HepG2 (cell line): ENCODE results near the gene PCDHB2. TPM values are rescaled to one million over a fixed set of nuclear protein-coding genes. Genes with fewer than 3 reads are reported as not detected.

Experiments
- BRCA1 ChIP-seq: sonication (generic); formaldehyde crosslinking; IDR thresholded peaks from 2 replicates; pipeline ENCODE4 v1.4.0; 2020; ENCODE audit warnings: missing genetic modification reagents
- DDIT3 ChIP-seq: sonication (generic); formaldehyde crosslinking; IDR thresholded peaks from 2 replicates; pipeline ENCODE4 v1.4.0; 2020; ENCODE audit warnings: mild to moderate bottlenecking, missing genetic modification reagents
- ELF3 ChIP-seq: IDR thresholded peaks from 2 replicates; pipeline ENCODE4 v1.6.1; 2016; ENCODE audit warnings: missing genetic modification reagents, missing compliant biosample characterization
- FLYWCH1 ChIP-seq: sonication (generic); formaldehyde crosslinking; IDR thresholded peaks from 2 replicates; pipeline ENCODE4 v1.8.1; 2023; ENCODE audit warnings: mild to moderate bottlenecking, missing genetic modification reagents
- GRHL1 ChIP-seq: sonication (generic); formaldehyde crosslinking; conservative IDR thresholded peaks from 2 replicates; pipeline ENCODE4 v1.8.0; 2022; ENCODE audit warnings: missing genetic modification reagents
- HNF4G ChIP-seq, 2 experiments: sonication (generic) in 1 of 2; formaldehyde crosslinking in 1 of 2; IDR thresholded peaks; 2 replicates each; pipeline versions ENCODE4 v1.4.0 to v1.6.1; 2011 to 2020; ENCODE audit warnings: borderline replicate concordance in 2 of 2, low read depth in 2 of 2, mild to moderate bottlenecking in 2 of 2, low read length in 1 of 2, missing genetic modification reagents in 1 of 2, moderate library complexity in 1 of 2
- JARID2 ChIP-seq: sonication (generic); formaldehyde crosslinking; IDR thresholded peaks from 2 replicates; pipeline ENCODE4 v1.8.1; 2023; ENCODE audit warnings: missing genetic modification reagents, inconsistent platforms; ENCODE audit not compliant: insufficient replicate concordance
- MEF2D ChIP-seq: sonication (generic); formaldehyde crosslinking; IDR thresholded peaks from 2 replicates; pipeline ENCODE4 v1.5.1; 2020; ENCODE audit warnings: mild to moderate bottlenecking, missing genetic modification reagents
- PHF20 ChIP-seq: sonication (generic); formaldehyde crosslinking; IDR thresholded peaks from 2 replicates; pipeline ENCODE4 v1.5.0; 2020; ENCODE audit warnings: mild to moderate bottlenecking, missing genetic modification reagents
- RARA ChIP-seq: IDR thresholded peaks from 2 replicates; pipeline ENCODE4 v1.6.1; 2016; ENCODE audit warnings: missing genetic modification reagents, missing compliant biosample characterization
- RORA ChIP-seq: sonication (generic); formaldehyde crosslinking; IDR thresholded peaks from 2 replicates; pipeline ENCODE4 v1.5.0; 2020; ENCODE audit warnings: mild to moderate bottlenecking, missing genetic modification reagents, moderate library complexity
- THRA ChIP-seq: sonication (generic); formaldehyde crosslinking; IDR thresholded peaks from 2 replicates; pipeline ENCODE4 v1.4.0; 2020; ENCODE audit warnings: missing genetic modification reagents, borderline replicate concordance
- ZBTB1 ChIP-seq: sonication (generic); formaldehyde crosslinking; IDR thresholded peaks from 2 replicates; pipeline ENCODE4 v1.4.0; 2020; ENCODE audit warnings: missing genetic modification reagents, borderline replicate concordance
- ZFP91 ChIP-seq: sonication (generic); formaldehyde crosslinking; IDR thresholded peaks from 2 replicates; pipeline ENCODE4 v1.9.0; 2022; ENCODE audit warnings: missing genetic modification reagents, mild to moderate bottlenecking, borderline replicate concordance
- ZNF225 ChIP-seq: sonication (generic); formaldehyde crosslinking; IDR thresholded peaks from 2 replicates; pipeline ENCODE4 v1.4.0; 2020; ENCODE audit warnings: mild to moderate bottlenecking, missing genetic modification reagents
- ZNF317 ChIP-seq: sonication (generic); formaldehyde crosslinking; IDR thresholded peaks from 2 replicates; pipeline ENCODE4 v1.5.0; 2020; ENCODE audit warnings: mild to moderate bottlenecking, missing genetic modification reagents
- ZNF530 ChIP-seq: sonication (generic); formaldehyde crosslinking; IDR thresholded peaks from 2 replicates; pipeline ENCODE4 v1.5.0; 2020; ENCODE audit warnings: low read depth, mild to moderate bottlenecking, missing genetic modification reagents
- ZNF558 ChIP-seq: sonication (generic); formaldehyde crosslinking; IDR thresholded peaks from 2 replicates; pipeline ENCODE4 v1.9.0; 2022; ENCODE audit warnings: mild to moderate bottlenecking, missing genetic modification reagents, borderline replicate concordance
- ZNF878 ChIP-seq: sonication (generic); formaldehyde crosslinking; IDR thresholded peaks from 2 replicates; pipeline ENCODE4 v1.8.1; 2023; ENCODE audit warnings: mild to moderate bottlenecking, missing genetic modification reagents, moderate library complexity
- ZNF883 ChIP-seq: sonication (generic); formaldehyde crosslinking; IDR thresholded peaks from 2 replicates; pipeline ENCODE4 v1.5.1; 2020; ENCODE audit warnings: mild to moderate bottlenecking, missing genetic modification reagents; ENCODE audit errors: not compliant biosample characterization
- polyA plus RNA-seq, 8 experiments: library from polyadenylated mRNA; depleted of rRNA in 3 of 8; stranded (reverse) in 7 of 8; unstranded in 1 of 8; fragments of >200 nt; fragmentation: Illumina TruSeq in 4 of 8; extraction: Trizol in 4 of 8; gene quantifications; 2 replicates each; pipeline versions ENCODE4 v1.2.1 to v1.2.3, GENCODE V29; 2011 to 2016; ENCODE audit warnings: low read depth in 4 of 8, missing spikeins in 1 of 8, mixed read lengths in 1 of 8; ENCODE audit not compliant: insufficient read depth in 1 of 8
- total RNA-seq, 5 experiments: library from RNA; depleted of rRNA; stranded (reverse); fragments of >200 nt; fragmentation: Illumina TruSeq; extraction: Trizol; gene quantifications; 2 replicates each; pipeline ENCODE4 v1.2.3, GENCODE V29; 2016; ENCODE audit warnings: low read depth in 1 of 5

Gene PCDHB2
- total and polyA plus RNA-seq, 2 of the 13 experiments (the other 11 are each of a cell fraction or from before 2014, with no cell fraction given), result 7.1 to 7.5 TPM

GRCh38 chr5:141094481-141095262 lies at the start of gene PCDHB2 (continued):
- peak; percentile 29 for TF ChIP-seq ZNF883 (CRISPR knock-in tag)
- TF ChIP-seq DDIT3 (CRISPR knock-in tag), result no peak
- no peak for TF ChIP-seq JARID2
- no peak for TF ChIP-seq ZFP91
- TF ChIP-seq FLYWCH1 (CRISPR knock-in tag), result no peak
- no peak for TF ChIP-seq BRCA1 (CRISPR knock-in tag)
- peak; percentile 36; the same call in 1 of the 2 replicates for TF ChIP-seq ELF3 (CRISPR knock-in tag)
- TF ChIP-seq HNF4G (IDR thresholded peaks at IDR 0.05; ENCODE audit: borderline replicate concordance, low read depth, low read length), result no peak
- no peak for TF ChIP-seq HNF4G (CRISPR knock-in tag; IDR thresholded peaks at IDR 0.05; ENCODE audit: borderline replicate concordance, low read depth)
- 0 out of 2 replicates have a peak, but pooled peaks have one; percentile 11 for TF ChIP-seq THRA (CRISPR knock-in tag)
- no peak for TF ChIP-seq ZNF317
- 0 out of 2 replicates have a peak, but pooled peaks have one; percentile 8 for TF ChIP-seq RARA (CRISPR knock-in tag)
- no peak for TF ChIP-seq GRHL1 (CRISPR knock-in tag)
- TF ChIP-seq ZBTB1 (CRISPR knock-in tag), result no peak
- 0 out of 2 replicates have a peak, but pooled peaks have one; percentile 61 for TF ChIP-seq RORA (CRISPR knock-in tag)
- TF ChIP-seq ZNF225 (CRISPR knock-in tag), result no peak
- no peak for TF ChIP-seq ZNF878
- TF ChIP-seq PHF20 (CRISPR knock-in tag), result no peak
- TF ChIP-seq ZNF530, result no peak
- TF ChIP-seq ZNF558 (CRISPR knock-in tag), result no peak
- TF ChIP-seq MEF2D (CRISPR knock-in tag), result no peak
